GM18517 (cell line): ENCODE data around the gene GPR34.
"Not testable (repeated sequence)": the region's sequence is repeated elsewhere in the genome, so short reads cannot be mapped to it uniquely, and the experiment has no call there.

ENCODE experiments used
- ATAC-seq: cut with Tn5 transposase; IDR thresholded peaks from one replicate; pipeline ENCODE4 v1.9.1; 2021; ENCODE audit warnings: mild to moderate bottlenecking, moderate library complexity; ENCODE audit not compliant: unreplicated experiment

Gene GPR34

DNA sequence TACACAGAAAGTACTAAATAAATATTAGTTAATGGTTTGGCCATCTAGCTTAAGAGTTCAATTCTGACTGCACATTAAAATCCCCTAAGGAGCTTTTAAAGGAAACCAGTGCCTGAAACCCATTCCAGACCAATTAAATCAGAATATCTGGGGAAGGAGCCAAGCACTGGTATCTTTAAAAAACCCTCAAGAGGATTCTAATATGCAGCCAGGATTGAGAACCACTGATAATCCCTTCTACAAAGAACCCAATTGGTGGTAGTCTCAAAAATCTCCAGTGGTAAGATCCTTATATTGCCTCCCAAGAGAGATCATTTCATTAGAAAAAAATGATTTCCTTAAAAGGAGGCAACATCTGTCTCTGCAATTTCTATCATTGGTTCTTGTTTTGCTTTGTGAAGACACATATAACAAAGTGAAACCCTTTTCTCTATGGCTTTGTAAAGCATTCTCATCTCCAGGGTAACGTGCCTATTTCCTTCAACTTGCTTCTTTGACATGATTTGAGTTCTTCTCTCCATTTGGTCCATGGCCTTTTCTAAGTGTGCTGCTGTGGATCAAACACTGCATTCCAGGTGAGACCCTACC, 3.5 kb downstream of the GPR34 start:
- ATAC-seq: no peak

DNA sequence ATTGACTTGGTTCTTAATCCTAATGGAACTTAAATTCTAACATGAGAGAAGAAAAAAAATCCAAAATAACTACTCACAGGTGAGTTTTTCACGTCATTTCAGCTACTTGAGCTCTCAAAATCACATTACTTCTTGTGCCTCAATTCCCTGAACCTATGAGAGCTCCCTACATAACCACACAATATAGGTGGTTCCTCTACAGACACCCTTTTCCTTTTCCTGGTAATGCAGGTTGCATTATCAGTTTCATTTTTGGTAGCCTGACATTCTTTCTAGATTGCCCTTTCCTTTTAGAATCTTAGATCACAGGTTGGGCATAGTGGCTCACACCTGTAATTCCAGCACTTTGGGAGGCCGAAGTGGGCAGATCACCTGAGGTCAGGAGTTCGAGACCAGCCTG, 4.3 kb downstream of the GPR34 start:
- no peak for ATAC-seq

GRCh38 chrX:41695426-41695825, 6.7 kb downstream of the GPR34 start:
- no peak for ATAC-seq

GRCh38 chrX:41703574-41704029, 14.8 kb downstream of the GPR34 start:
- ATAC-seq: no peak

- ATAC-seq: no peak
Measured at GRCh38 chrX:41705042-41705441, 16.3 kb downstream of the GPR34 start.

DNA sequence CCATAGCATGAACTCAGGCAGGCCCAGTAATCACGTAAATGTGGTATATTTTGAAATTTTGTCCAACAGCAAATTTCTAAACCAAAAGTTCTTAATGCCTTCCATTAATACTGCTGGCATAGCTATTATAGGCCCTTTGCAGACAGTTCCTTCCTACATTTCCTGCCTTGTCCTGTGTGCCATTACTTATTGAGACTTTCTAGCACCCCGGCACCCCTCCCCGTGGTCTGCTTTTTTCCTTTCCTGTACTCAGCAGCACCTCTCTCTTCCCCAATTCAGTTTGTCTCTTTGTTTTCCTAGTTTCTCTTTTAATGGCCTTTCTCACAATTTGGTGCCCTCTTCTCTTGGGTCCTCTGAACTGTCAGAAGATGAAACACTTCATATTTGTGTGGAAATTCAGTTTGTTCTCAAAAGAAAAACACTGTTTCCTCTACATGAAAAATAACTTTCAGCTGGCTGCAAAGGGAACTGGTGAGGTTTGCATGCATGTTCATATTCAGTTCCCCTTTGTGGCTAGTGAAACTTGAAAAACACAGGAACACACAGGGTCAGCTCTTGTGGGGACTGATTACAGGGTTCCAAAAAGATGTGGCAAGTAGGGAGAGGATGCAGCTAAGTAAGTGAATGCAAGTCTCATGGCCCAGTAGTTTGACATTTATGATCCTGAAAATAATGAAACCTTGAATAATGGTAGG, 17.1 kb downstream of the GPR34 start:
- ATAC-seq: peak; percentile 89

GRCh38 chrX:41707218-41707617, 18.4 kb downstream of the GPR34 start:
- ATAC-seq: no peak

DNA sequence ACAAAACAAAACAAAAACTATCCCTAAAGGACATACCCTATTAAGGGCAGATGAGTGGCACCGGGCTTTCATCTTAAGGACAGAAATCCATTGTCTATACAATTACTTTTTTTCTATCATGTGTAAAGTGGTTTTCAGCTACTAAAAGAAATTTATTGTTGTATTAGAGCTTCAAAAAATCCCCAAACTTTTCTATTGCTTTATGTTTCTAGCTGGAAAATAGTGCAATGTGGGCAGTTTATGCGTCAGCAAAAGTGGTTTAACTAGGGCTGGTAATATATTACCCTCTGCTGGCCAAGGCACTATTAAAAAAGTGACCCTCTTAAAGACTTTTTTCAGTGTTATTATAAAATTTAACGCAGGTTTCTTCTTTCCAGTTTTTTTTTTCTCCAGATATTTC, 19.7 kb downstream of the GPR34 start:
- ATAC-seq: no peak

DNA sequence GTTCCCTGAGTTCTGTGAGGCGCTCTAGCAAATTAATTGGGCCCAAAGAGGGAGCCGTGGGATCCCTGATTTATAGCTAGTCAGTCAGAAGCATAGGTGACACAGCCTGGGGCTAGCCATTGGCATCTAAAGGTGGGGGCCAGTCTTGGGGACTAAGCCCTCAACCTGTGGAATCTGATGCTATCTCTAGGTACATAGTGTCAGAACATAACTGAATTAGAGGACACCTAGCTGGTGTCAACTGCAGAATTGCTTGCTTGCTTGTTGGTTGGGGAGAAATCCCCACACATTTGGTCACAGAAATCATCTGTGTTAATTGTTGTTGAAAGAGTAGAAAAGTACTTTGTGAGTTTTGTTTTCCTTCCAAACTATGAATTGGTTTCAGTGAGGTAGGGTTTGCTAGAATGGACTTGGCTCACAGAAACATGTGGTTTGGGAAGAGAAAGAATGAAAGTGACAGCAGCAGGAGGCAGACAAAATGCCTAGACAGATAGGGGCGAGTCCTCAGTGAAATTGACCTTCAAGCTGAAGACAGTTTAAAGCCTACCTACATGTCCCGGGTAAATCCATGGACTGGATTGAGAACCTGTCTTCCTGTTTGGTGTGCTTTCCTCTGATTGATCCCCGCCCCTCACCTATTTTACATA, 22.4 kb downstream of the GPR34 start:
- ATAC-seq: no peak

DNA sequence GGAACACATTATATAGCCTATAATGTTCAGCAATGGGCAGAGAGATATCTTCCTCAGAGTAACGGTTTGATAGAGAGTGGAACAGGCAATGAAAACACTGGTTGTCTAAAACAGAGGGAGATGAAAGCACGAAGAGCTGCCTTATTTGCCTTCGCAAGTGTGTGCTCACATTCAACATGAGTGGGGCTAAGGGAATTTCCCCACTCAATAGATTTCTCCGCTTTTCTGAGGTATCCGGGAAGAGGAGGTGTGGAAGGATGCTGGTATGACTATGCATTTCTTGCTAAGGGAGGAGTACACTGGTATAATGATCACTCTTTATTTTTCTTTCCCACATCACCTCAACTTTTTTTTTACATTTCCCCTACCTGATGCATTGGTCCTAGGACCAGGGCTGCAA, 27.4 kb downstream of the GPR34 start:
- ATAC-seq: no peak

DNA sequence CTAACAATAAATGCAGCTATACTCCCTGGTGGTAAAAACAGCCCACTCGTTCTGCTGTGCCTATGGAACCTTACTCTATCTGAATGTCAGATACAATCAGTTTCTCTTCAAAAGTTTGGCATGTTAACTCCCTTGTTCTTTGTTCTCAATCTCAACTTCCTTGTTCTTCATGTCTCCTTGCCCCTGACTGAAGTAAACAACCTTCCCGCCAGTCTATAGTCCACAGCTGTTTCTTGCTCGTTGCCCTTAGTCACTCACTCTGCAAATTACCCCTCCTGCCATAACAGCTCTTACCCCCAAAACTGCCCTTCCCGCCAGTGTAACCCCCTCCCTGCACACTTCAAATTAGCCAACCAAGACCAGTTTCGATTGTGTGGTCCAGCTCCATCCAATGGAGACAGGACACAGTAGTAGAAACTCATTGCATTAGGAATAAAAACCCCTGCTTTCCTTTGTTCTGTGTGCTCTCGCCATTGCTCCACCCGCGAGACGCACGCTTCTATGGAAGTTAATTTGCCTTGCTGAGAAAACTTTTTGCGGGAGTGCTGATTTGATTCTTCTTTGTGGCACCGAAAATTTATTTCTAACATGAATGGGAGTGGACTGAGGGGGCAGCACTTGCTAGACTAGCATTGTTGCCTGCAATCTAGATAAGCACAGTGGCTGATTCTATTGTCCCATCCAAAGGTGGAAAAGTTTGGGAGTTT, 28.1 kb downstream of the GPR34 start:
- ATAC-seq: no peak

- ATAC-seq: no peak
Measured at GRCh38 chrX:41718481-41719235, 29.9 kb downstream of the GPR34 start.

GRCh38 chrX:41719610-41720009, 30.8 kb downstream of the GPR34 start:
- not testable (repeated sequence) for ATAC-seq

- ATAC-seq: peak; percentile 70
Measured at GRCh38 chrX:41720125-41720779, 31.5 kb downstream of the GPR34 start.

DNA sequence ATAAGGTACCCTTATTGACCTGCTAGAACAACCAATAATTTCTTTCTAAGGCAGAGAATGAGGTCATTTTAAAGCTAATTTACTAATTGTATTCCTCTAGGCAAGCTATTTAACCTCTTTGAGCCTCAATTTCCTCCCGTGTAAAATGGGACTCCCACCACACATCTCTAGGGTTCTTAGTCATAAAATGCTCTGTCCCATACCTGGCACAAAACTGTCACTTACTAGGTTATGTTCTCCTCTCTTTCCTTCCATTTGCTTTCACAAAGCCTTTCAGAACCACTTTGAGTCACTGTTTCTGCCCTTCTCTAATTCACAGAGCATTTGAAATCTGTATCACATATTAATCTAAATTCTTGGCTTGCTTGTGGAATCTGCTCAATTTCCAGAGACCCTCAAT, 32.8 kb downstream of the GPR34 start:
- no peak for ATAC-seq

- no peak for ATAC-seq
Measured at GRCh38 chrX:41722214-41722613, 33.4 kb downstream of the GPR34 start.

- no peak for ATAC-seq
Measured at GRCh38 chrX:41722816-41723618, 34.2 kb downstream of the GPR34 start.

GRCh38 chrX:41723826-41724225, 35.1 kb downstream of the GPR34 start, which contains the start of gene GPR82:
Gene GPR82, plus strand, starts transcription at chrX:41724181. Its CDS starts 2,846 bp downstream, at chrX:41727027.
- ATAC-seq: no peak

DNA sequence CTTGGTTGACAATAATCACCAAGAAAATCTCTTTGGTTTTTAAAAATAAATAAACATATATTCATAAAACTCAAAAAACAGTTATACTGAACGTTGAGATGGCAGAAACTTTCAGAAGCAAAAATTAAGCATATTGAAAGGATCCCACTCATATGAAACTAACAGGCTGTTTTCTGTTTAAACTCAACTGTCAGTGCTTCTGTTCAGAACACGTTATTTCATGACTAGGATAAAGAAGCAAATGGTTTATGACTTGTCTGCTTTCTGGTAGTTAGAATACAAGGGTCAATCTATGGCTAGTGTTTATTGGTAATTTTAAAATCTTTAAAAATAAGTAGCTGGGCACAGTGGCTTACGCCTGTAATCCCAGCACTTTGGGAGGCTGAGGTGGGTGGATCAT, 39.4 kb downstream of the GPR34 start:
- ATAC-seq: no peak
